HG02973 (cell line): ENCODE measurements around the gene MS4A12.
"Not testable (repeated sequence)": the region's sequence is repeated elsewhere in the genome, so short reads cannot be mapped to it uniquely, and the experiment has no call there.

ENCODE experiments used
- ATAC-seq: cut with Tn5 transposase; IDR thresholded peaks from one replicate; pipeline ENCODE4 v1.9.1; 2021; ENCODE audit warnings: moderate library complexity; ENCODE audit not compliant: unreplicated experiment

The MS4A12 gene, protein sequence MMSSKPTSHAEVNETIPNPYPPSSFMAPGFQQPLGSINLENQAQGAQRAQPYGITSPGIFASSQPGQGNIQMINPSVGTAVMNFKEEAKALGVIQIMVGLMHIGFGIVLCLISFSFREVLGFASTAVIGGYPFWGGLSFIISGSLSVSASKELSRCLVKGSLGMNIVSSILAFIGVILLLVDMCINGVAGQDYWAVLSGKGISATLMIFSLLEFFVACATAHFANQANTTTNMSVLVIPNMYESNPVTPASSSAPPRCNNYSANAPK

DNA sequence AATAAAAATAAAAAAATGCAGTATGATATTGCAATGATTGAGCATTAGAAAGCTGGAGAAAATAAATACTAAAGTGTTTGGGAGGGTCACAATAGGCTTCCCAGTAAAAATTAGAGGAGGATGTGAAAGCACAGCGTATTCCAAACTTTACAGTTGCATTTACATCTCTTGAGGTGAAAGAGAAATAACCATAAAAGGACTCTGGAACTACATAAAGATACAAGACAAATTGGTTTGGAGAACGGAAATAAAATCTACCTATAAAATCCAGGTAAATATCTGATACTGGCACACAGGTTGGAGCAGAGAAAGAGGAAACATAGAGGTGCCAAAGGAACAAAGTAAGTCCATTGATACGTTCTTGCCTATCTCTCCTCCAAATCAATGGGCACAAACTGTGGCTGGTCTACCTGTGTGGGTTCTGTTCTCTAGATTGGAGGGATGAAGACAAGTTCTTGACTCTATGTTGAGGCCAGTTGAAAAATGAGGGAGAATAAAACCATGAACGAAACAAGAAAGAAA lies at the start of gene MS4A12:
Gene MS4A12, plus strand, starts transcription at position 291 of the 522 bp plus-strand sequence. CDS start 4,541 bp downstream, outside the sequence.
- no peak for ATAC-seq

GRCh38 chr11:60447070-60447469 lies 45.5 kb upstream of the MS4A12 start:
- no peak for ATAC-seq

- no peak for ATAC-seq
These were observed 44.7 kb upstream of the MS4A12 start for GRCh38 chr11:60447846-60448245.

- not testable (repeated sequence) for ATAC-seq
These were observed 41.4 kb upstream of the MS4A12 start for GRCh38 chr11:60451185-60451584.

GRCh38 chr11:60454212-60454611 lies 38.4 kb upstream of the MS4A12 start:
- ATAC-seq = no peak

DNA sequence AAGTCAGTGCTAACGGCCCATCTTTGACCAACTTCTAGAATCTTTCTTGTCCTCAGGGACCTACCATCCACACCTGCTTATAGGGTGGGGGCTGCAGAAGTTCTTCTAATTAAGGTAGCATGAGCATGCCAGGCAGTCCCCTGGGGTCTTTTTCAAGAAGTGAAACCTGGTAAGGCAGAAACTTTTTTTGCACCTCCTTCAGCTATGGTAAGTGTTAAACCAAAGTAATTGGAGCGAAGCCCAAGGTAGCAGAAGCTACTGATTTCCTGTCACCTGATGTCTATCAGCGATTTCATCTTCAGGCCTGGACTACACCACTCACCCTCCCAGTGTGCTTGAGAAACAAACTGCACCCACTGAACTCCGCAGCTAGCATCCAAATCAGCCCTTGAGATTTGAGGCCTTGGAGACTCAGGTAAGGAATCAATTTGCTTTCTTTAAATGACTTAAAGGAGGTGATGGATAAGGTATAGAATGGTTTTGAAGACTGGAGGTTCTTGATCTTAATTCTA lies 37.0 kb upstream of the MS4A12 start, which contains the start of gene MS4A1:
Gene MS4A1, plus strand, starts transcription at position 317 of the 512 bp plus-strand sequence. CDS start 6,528 bp downstream, outside the sequence.
- peak; percentile 81 for ATAC-seq

DNA sequence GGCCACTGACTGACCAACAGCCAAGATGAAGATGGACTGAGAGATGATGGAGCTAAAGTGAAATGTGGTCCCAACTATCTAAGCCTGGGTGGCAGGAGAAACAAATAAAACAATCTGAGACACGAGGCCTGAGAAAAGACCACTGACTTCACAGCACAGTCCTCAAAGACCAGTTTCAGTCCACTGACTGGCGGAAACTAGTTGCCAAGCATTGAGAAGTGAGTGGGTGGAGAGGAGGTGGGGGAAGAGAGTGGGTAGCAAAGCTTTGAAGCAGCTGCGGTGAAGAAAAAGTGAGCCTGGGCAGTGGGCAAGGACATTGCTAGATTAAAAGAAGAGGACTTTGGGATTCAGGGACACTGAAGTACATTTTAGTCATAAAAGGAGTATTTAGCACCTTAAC lies 35.0 kb upstream of the MS4A12 start:
- peak; percentile 37 for ATAC-seq

GRCh38 chr11:60459345-60459744 lies 33.2 kb upstream of the MS4A12 start:
- no peak for ATAC-seq

DNA sequence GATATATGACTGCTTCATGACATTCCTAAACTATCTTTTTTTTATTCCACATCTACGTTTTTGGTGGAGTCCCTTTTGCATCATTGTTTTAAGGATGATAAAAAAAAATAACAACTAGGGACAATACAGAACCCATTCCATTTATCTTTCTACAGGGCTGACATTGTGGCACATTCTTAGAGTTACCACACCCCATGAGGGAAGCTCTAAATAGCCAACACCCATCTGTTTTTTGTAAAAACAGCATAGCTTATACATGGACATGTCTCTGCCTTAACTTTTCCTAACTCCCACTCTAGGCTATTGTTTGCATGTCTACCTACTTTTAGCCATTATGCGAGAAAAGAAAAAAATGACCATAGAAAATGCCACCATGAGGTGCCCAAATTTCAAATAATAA lies 23.7 kb upstream of the MS4A12 start:
- ATAC-seq = no peak

DNA sequence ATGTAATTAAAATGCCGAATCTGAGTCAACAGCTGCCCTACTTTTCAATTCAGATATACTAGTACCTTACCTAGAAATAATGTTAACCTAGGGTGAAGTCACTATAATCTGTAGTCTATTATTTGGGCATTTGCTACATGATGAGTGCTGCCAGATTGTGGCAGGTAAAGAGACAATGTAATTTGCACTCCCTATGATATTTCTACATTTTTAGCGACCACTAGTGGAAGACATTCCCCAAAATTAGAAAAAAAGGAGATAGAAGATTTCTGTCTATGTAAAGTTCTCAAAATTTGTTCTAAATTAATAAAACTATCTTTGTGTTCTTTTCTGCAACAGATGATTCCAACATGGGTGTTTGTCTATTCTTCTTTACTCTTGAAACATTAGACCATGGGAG lies 22.9 kb upstream of the MS4A12 start:
- no peak for ATAC-seq

DNA sequence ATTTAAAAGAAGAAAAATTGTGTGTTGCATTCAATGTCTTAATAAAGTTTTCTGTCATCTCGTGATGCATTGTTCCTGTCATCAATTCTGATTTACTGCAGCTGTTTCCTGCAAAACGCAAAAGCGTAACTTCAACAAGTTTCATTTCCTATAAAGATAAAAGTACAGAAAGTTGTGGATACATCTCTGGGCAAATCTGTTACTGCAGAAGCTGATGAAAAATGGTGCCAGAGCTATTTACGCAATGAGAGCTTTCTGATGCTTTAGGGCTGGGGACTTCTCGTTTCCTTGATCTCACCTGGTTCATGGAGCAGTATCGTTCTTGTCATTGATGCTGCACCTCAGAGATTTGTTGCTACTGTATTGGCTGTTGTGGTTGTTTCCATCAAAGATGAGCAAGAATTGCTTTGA lies 15.5 kb upstream of the MS4A12 start:
- peak; percentile 61 for ATAC-seq

GRCh38 chr11:60482361-60482760 lies 10.2 kb upstream of the MS4A12 start:
- ATAC-seq = no peak

DNA sequence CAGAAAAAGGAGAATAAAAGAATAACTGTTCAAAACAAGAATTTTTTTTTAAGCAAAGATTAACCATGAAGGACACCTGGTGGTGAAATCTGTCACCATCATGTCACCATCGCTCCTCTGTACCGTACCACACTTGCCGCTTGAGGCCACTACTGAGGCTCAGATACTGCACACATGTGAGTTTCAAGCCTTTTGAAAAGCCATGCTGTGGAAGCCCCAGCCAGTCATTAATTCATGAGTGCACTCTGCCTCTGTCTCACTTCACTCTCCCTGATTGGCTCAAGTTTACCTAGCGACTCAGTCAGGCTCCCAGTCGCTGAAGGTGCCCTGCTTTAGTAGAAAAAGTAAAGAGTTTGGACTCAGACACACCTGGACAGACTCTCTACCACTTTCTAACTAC lies 6.6 kb upstream of the MS4A12 start:
- peak; percentile 99 for ATAC-seq

GRCh38 chr11:60493454-60493853 lies 876 bp downstream of the MS4A12 start:
- ATAC-seq = no peak

DNA sequence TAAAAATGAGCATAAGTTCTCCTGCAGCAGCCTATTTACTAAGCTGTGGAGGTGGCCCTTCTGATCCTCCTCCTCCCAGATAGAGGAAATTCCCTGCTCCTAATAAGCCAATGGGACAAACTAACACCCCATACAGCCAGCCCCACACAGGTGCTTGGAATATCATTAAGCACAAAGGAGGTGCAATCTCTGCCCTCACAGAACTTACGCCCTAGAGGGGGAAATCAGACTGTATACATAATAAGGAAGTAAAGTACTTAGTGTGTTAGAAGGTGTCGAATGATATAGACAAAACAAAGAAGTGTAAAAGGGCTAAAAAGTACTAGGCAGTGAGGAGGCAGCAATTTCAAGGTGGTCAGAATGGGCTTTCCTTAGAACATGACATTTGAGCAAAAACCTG lies 5.8 kb downstream of the MS4A12 start:
- ATAC-seq = no peak

- no peak for ATAC-seq
These were observed 6.3 kb downstream of the MS4A12 start for GRCh38 chr11:60498853-60499252.

GRCh38 chr11:60500276-60500910 lies 7.8 kb downstream of the MS4A12 start:
- ATAC-seq = no peak

GRCh38 chr11:60502221-60502775 lies 9.7 kb downstream of the MS4A12 start:
- ATAC-seq = no peak

GRCh38 chr11:60504219-60504905 lies 11.8 kb downstream of the MS4A12 start:
- ATAC-seq = peak; percentile 50

- ATAC-seq = not testable (repeated sequence)
These were observed 17.0 kb downstream of the MS4A12 start for GRCh38 chr11:60509609-60510008.

DNA sequence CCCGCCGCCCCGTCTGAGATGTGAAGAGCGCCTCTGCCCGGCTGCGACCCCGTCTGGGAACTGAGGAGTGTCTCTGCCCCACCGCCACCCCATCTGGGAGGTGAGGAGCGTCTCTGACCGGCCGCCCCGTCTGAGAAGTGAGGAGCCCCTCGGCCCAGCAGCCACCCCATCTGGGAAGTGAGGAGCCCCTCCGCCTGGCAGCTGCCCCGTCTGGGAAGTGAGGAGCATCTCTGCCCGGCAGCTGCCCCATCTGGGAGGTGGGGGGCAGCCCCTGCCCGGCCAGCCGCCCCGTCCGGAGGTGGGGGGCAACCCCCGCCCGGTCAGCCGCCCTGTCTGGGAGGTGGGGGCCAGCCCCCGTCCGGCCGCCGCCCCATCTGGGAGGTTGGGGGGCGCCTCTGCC lies 17.6 kb downstream of the MS4A12 start:
- not testable (repeated sequence) for ATAC-seq
